ENCODE results near the gene ABR. TPM values are rescaled to one million over a fixed set of nuclear protein-coding genes. Genes with fewer than 3 reads are reported as not detected.

Gene ABR
- total and polyA plus RNA-seq, 2 of the 13 experiments (the other 11 are each of a cell fraction or from before 2014, with no cell fraction given) = 12.4 to 40.4 TPM

DNA sequence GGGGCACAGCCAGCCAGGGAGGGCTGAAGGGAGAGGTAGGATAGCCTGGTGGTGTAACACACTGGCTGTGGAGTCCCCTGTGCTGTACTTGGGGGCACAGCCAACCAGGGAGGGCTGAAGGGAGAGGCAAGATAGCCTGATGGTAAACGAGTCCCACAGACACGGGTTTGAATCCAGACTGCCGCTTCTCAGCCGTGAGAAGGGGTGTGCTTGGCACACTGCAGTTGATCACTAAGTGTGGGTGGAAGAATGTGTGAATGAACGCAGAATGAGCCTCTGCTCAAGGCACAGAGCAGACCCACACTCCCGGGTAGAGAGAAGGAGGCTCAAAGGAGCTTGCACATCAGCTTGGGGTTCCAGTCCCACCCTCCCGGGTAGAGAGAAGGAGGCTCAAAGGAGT lies 111.4 kb downstream of the ABR start (continued):
- no peak for TF ChIP-seq NFATC3 (CRISPR knock-in tag; IDR thresholded peaks at IDR 0.05)

DNA sequence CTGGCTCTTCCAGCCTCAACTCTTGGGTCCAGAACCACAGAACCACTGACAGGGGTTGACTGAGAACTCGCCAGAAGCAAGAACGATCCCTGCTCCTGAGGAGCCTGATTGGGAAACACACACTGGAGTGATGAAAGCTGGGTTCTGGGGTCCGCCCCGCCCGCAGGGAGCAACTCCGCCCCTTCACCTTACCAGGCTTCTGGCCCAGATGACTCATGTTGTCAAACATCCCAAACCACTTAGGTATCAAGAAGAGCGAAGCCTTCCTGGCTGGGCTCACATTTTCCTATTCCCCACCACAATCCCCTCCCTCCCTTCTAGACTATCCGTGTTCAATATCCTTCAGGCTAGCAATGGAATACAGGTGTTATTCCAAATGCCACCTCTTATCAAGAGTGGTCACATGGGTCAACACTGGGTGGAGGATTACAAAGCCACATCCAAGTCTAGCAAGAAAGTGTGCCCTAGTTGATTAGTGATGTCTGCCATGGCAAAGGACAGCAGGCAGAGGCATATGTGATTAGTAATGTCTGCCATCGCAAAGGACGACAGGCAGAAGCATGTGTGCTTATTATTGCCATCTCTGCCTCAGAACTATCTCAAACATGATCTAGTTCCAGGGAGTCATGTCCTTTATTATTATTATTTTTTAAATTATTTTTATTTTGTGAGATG lies 112.4 kb downstream of the ABR start:
- Histone ChIP-seq H3K9me3 (ENCODE audit: low read length) (no peaks in the 10 kb centered on the region), H3K9ac (ENCODE audit: insufficient read depth, low read depth, low read length) (no peak overlapping the region; the same call in 1 of the 2 replicates), H3K27me3 (ENCODE audit: control insufficient read depth in 1 of 2, insufficient read depth in 2 of 2, low read length in 2 of 2) (no peaks in the 10 kb centered on the region), H3K79me2 (ENCODE audit: insufficient read depth, low read length) (no peaks in the 10 kb centered on the region), H3K4me3 (replicated peaks in 1 of 3; ENCODE audit: insufficient read depth in 1 of 3, low read depth in 2 of 3, low read length in 3 of 3) (no peak overlapping the region), H3K36me3 (replicated peaks in 1 of 2; ENCODE audit: control insufficient read depth in 1 of 2, insufficient read depth in 2 of 2, low read length in 2 of 2) (peaks cover 0 to 3% of the 10 kb centered on the region in 2 experiments; a peak in 1 of 5 replicates), H2AFZ (ENCODE audit: low read length) (no peak overlapping the region), H3K4me2 (ENCODE audit: low read depth, low read length) (peak overlapping the region; percentile 55), H3K27ac (ENCODE audit: extremely low read length, insufficient read depth, low read length) (no peak overlapping the region), H4K20me1 (ENCODE audit: insufficient read depth, low read length) (no peaks in the 10 kb centered on the region), H3K4me1 (ENCODE audit: insufficient read depth, low read length) (peaks cover 16% of the 10 kb centered on the region)
- WGBS (ENCODE audit: low lambda C conversion rate) = 24% methylated on average over 8 of the region's 10 CpGs
- ChIA-PET POLR2A (interaction anchor here (0.5 to 1.0 kb wide), 3 partner anchors 48 to 71 kb away, joined by 3 read pairs; partner anchors contain the start of gene TIMM22), CTCF (ENCODE audit: low intra/inter-chr PET ratio, low total read pairs) (no interaction called here)
- DNase-seq (ENCODE audit: low spot score) (peak; percentile 86), ATAC-seq (peak; percentile 96), FAIRE-seq (peak; percentile 56)
- no TSS peak for BruUV-seq (replicated peaks)
- intact Hi-C loops (cut with micrococcal nuclease; ENCODE audit: unreplicated experiment) = no loop called here
- in situ Hi-C loops (cut with HindIII; ENCODE audit: extremely low pct_ligation_motif_present, low pct_unique_long_range_greater_than_20kb) = no loop called here
- TF ChIP-seq, protein P1, sequence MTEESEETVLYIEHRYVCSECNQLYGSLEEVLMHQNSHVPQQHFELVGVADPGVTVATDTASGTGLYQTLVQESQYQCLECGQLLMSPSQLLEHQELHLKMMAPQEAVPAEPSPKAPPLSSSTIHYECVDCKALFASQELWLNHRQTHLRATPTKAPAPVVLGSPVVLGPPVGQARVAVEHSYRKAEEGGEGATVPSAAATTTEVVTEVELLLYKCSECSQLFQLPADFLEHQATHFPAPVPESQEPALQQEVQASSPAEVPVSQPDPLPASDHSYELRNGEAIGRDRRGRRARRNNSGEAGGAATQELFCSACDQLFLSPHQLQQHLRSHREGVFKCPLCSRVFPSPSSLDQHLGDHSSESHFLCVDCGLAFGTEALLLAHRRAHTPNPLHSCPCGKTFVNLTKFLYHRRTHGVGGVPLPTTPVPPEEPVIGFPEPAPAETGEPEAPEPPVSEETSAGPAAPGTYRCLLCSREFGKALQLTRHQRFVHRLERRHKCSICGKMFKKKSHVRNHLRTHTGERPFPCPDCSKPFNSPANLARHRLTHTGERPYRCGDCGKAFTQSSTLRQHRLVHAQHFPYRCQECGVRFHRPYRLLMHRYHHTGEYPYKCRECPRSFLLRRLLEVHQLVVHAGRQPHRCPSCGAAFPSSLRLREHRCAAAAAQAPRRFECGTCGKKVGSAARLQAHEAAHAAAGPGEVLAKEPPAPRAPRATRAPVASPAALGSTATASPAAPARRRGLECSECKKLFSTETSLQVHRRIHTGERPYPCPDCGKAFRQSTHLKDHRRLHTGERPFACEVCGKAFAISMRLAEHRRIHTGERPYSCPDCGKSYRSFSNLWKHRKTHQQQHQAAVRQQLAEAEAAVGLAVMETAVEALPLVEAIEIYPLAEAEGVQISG (CRISPR knock-in tag; IDR thresholded peaks at IDR 0.05) = no peak
- TF ChIP-seq JUN (CRISPR knock-in tag; IDR thresholded peaks at IDR 0.05) (peak; percentile 46; the same call in 1 of the 2 replicates), RXRA (CRISPR knock-in tag; IDR thresholded peaks at IDR 0.05) (peak; percentile 47; the same call in 1 of the 2 replicates), MYNN (CRISPR knock-in tag; IDR thresholded peaks at IDR 0.05; ENCODE audit: low read depth) (no peak), NFIB (CRISPR knock-in tag; IDR thresholded peaks at IDR 0.05; ENCODE audit: borderline replicate concordance) (no peak), FOXJ3 (CRISPR knock-in tag; IDR thresholded peaks at IDR 0.05; ENCODE audit: borderline replicate concordance) (no peak), NONO (IDR thresholded peaks at IDR 0.05) (no peak), NONO (CRISPR knock-in tag; conservative IDR thresholded peaks at IDR 0.05) (no peak), SRF (IDR thresholded peaks at IDR 0.05; ENCODE audit: low read depth, low read length) (peak; percentile 30; the same call in 1 of the 2 replicates), SAP130 (CRISPR knock-in tag; IDR thresholded peaks at IDR 0.05; ENCODE audit: low read depth) (peak; percentile 53), JUND (CRISPR knock-in tag; IDR thresholded peaks at IDR 0.05) (peak; percentile 76), SAFB2 (CRISPR knock-in tag; IDR thresholded peaks at IDR 0.05; ENCODE audit: borderline replicate concordance, low read depth) (no peak), CENPX (CRISPR knock-in tag; IDR thresholded peaks at IDR 0.05) (no peak), HOXD1 (CRISPR knock-in tag; IDR thresholded peaks at IDR 0.05) (no peak), KDM5B (CRISPR knock-in tag; IDR thresholded peaks at IDR 0.05; ENCODE audit: borderline replicate concordance) (no peak)
- TF ChIP-seq, protein P2, sequence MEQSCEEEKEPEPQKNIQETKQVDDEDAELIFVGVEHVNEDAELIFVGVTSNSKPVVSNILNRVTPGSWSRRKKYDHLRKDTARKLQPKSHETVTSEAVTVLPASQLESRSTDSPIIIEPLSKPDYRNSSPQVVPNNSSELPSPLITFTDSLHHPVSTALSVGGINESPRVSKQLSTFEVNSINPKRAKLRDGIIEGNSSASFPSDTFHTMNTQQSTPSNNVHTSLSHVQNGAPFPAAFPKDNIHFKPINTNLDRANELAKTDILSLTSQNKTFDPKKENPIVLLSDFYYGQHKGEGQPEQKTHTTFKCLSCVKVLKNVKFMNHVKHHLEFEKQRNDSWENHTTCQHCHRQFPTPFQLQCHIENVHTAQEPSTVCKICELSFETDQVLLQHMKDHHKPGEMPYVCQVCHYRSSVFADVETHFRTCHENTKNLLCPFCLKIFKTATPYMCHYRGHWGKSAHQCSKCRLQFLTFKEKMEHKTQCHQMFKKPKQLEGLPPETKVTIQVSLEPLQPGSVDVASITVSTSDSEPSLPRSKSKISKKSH (CRISPR knock-in tag; IDR thresholded peaks at IDR 0.05; ENCODE audit: borderline replicate concordance) = no peak; the same call in 1 of the 2 replicates
- TF ChIP-seq, protein P3, sequence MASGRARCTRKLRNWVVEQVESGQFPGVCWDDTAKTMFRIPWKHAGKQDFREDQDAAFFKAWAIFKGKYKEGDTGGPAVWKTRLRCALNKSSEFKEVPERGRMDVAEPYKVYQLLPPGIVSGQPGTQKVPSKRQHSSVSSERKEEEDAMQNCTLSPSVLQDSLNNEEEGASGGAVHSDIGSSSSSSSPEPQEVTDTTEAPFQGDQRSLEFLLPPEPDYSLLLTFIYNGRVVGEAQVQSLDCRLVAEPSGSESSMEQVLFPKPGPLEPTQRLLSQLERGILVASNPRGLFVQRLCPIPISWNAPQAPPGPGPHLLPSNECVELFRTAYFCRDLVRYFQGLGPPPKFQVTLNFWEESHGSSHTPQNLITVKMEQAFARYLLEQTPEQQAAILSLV (CRISPR knock-in tag; IDR thresholded peaks at IDR 0.05; ENCODE audit: borderline replicate concordance) = no peak
